ENCODE measurements around the gene HIVEP3. TPM values are rescaled to one million over a fixed set of nuclear protein-coding genes. Genes with fewer than 3 reads are reported as not detected.

The HIVEP3 gene
- polyA plus RNA-seq, 1 of the 3 experiments (the other 2 are of a cell fraction), result 6.4 TPM

- H3K79me2 ChIP-seq (ENCODE audit: insufficient read depth), result no peaks in the 10 kb centered on the region
- H3K4me3 ChIP-seq (ENCODE audit: low read depth in 2 of 2, low read length in 1 of 2), result no peak overlapping the region
- no peaks in the 10 kb centered on the region for H3K27me3 ChIP-seq (ENCODE audit: insufficient read depth)
- no peaks in the 10 kb centered on the region for H4K20me1 ChIP-seq (ENCODE audit: insufficient read depth)
- H3K4me2 ChIP-seq, result peak overlapping the region; percentile 55; the same call in 1 of the 2 replicates
- H3K27ac ChIP-seq (ENCODE audit: low read depth in 2 of 2, low read length in 1 of 2), result no peak overlapping the region
- H3K9ac ChIP-seq, result peak overlapping the region; percentile 51; the same call in 1 of the 2 replicates
- H2AFZ ChIP-seq (ENCODE audit: low read depth), result no peak overlapping the region
- H3K9me3 ChIP-seq, result no peaks in the 10 kb centered on the region
- no peaks in the 10 kb centered on the region for H3K9me2 ChIP-seq
- no peaks in the 10 kb centered on the region for H3K36me3 ChIP-seq (replicated peaks in 1 of 2; ENCODE audit: control insufficient read depth in 1 of 2, insufficient read depth in 2 of 2, low read length in 1 of 2)
- H3K4me1 ChIP-seq (ENCODE audit: control insufficient read depth in 1 of 2, insufficient read depth in 2 of 2, low read depth in 1 of 2, low read length in 1 of 2), result peaks cover 50 to 51% of the 10 kb centered on the region in 2 experiments
- ChIA-PET CTCF (interaction anchor here (1.1 to 2.5 kb wide), 4 partner anchors 8 to 29 kb away, joined by 3 to 8 read pairs (median 4); no protein-coding TSS in a partner anchor), POLR2A (no interaction called here)
- no peak for DNase-seq
- peaks cover 13% of the 10 kb centered on the region for H3F3A ChIP-seq (replicated peaks; ENCODE audit: insufficient read depth)
- 76% methylated on average over 13 of the region's 16 CpGs for WGBS (ENCODE audit: low lambda C conversion rate)
- no peak for TF ChIP-seq USF1 (IDR thresholded peaks at IDR 0.05; ENCODE audit: borderline replicate concordance, low read depth)
- TF ChIP-seq REST (IDR thresholded peaks at IDR 0.05; ENCODE audit: low read depth, low read length), result peak; percentile 85
Observed at GRCh38 chr1:41487126-41488039, 431.3 kb downstream of the HIVEP3 start.

GRCh38 chr1:41486371-41487125 lies 432.2 kb downstream of the HIVEP3 start:
- Histone ChIP-seq H3K9ac (peak overlapping the region; percentile 51; the same call in 1 of the 2 replicates), H4K20me1 (ENCODE audit: insufficient read depth) (no peaks in the 10 kb centered on the region), H3K4me2 (peak overlapping the region; percentile 55), H3K4me1 (ENCODE audit: control insufficient read depth in 1 of 2, insufficient read depth in 2 of 2, low read depth in 1 of 2, low read length in 1 of 2) (peaks cover 56 to 57% of the 10 kb centered on the region in 2 experiments), H3K27me3 (ENCODE audit: insufficient read depth) (no peaks in the 10 kb centered on the region), H3K79me2 (ENCODE audit: insufficient read depth) (0 out of 2 replicates have a peak, but pooled peaks cover 2% of the 10 kb centered on the region), H3F3A (replicated peaks; ENCODE audit: insufficient read depth) (peaks cover 13% of the 10 kb centered on the region), H3K27ac (ENCODE audit: low read depth in 2 of 2, low read length in 1 of 2) (peak overlapping the region in 1 of 2 experiments; percentile 70; a peak in 2 of 4 replicates), H3K9me2 (no peaks in the 10 kb centered on the region), H3K9me3 (no peaks in the 10 kb centered on the region), H3K4me3 (ENCODE audit: low read depth in 2 of 2, low read length in 1 of 2) (no peak overlapping the region), H3K36me3 (replicated peaks in 1 of 2; ENCODE audit: control insufficient read depth in 1 of 2, insufficient read depth in 2 of 2, low read length in 1 of 2) (no peaks in the 10 kb centered on the region), H2AFZ (ENCODE audit: low read depth) (no peak overlapping the region)
- DNase-seq, result no peak
- no peak for TF ChIP-seq PBX3 (IDR thresholded peaks at IDR 0.05)
- TF ChIP-seq JUND (IDR thresholded peaks at IDR 0.05), result peak; percentile 24; the same call in 1 of the 2 replicates
- TF ChIP-seq TEAD4 (IDR thresholded peaks at IDR 0.05; ENCODE audit: borderline replicate concordance, insufficient read depth), result 0 out of 2 replicates have a peak, but pooled peaks have one; percentile 24
- no peak for TF ChIP-seq RCOR1 (IDR thresholded peaks at IDR 0.05; ENCODE audit: low read length)
- TF ChIP-seq FOXJ3 (CRISPR knock-in tag; IDR thresholded peaks at IDR 0.05), result no peak
- TF ChIP-seq GATA2 (CRISPR knock-in tag; IDR thresholded peaks at IDR 0.05), result no peak
- 64% methylated on average over 23 of the region's 23 CpGs for WGBS (ENCODE audit: low lambda C conversion rate)
- CTCF ChIA-PET, result interaction anchor here (1.1 to 2.5 kb wide), 4 partner anchors 9 to 204 kb away, joined by 3 to 8 read pairs (median 4); no protein-coding TSS in a partner anchor
- POLR2A ChIA-PET, result no interaction called here
